HepG2 (cell line): ENCODE data around the gene TOM1L2. TPM values are rescaled to one million over a fixed set of nuclear protein-coding genes. Genes with fewer than 3 reads are reported as not detected.

ENCODE experiments used
- ATAC-seq: fragments of 200-7000 bp; cut with Tn5 transposase; 3 replicates; pipeline ENCODE4 v1.9.1; 2020; ENCODE audit warnings: mild to moderate bottlenecking, moderate library complexity
- BruUV-seq: library from RNA; stranded (reverse); fragments of 400-500 nt; replicated peaks from 2 replicates; lab custom pipeline; 2021; lab: Mats Ljungman, UMichigan
- CTCF ChIA-PET: fragments of 300-600 bp; formaldehyde crosslinking; extraction: SDS; loops from one replicate; lab custom pipeline; 2021; ENCODE audit warnings: low total read pairs, inconsistent platforms, low intra/inter-chr PET ratio; lab: Yijun Ruan, JAX
- POLR2A ChIA-PET: fragments of 350-600 bp; sonication (Branson Sonifier 250); formaldehyde crosslinking; loops from one replicate; lab custom pipeline; 2020; ENCODE audit warnings: antibody characterized with exemption, inconsistent platforms; lab: Yijun Ruan, JAX
- DNase-seq: peaks from one replicate; pipeline ENCODE4 v3.0.0-alpha.2; 2015; ENCODE audit warnings: low spot score
- FAIRE-seq: peaks from 3 replicates; lab custom pipeline; 2011; peaks lifted over from hg19 to GRCh38; lab: Jason Lieb, UNC
- H2AFZ ChIP-seq: one replicate; pipeline ENCODE4 v1.6.1; 2011; ENCODE audit warnings: low read length, inconsistent platforms
- H3K27ac ChIP-seq: fragments of 300-600 bp; 3 replicates; pipeline ENCODE4 v1.8.0; 2011; ENCODE audit warnings: mixed run types, mild to moderate bottlenecking, mixed read lengths, low read length, inconsistent platforms; ENCODE audit not compliant: insufficient read depth; ENCODE audit errors: extremely low read length
- H3K27me3 ChIP-seq, 2 experiments: fragments of 200-600 bp in 1 of 2; 2 replicates in 1 of 2; 3 replicates in 1 of 2; pipeline versions ENCODE4 v1.6.0 to v1.8.0; 2011; ENCODE audit warnings: low read length in 2 of 2, mild to moderate bottlenecking in 2 of 2, moderate library complexity in 2 of 2, inconsistent platforms in 1 of 2; ENCODE audit not compliant: insufficient read depth in 2 of 2, control insufficient read depth in 1 of 2
- H3K36me3 ChIP-seq, 2 experiments: fragments of 200-600 bp in 1 of 2; replicated peaks in 1 of 2; 2 replicates in 1 of 2; 3 replicates in 1 of 2; pipeline versions ENCODE4 v1.5.1 to v1.8.0; 2011; ENCODE audit warnings: low read length in 2 of 2, inconsistent platforms in 1 of 2; ENCODE audit not compliant: insufficient read depth in 2 of 2, control insufficient read depth in 1 of 2
- H3K4me1 ChIP-seq: 2 replicates; pipeline ENCODE4 v1.5.1; 2012; ENCODE audit warnings: low read length, inconsistent platforms; ENCODE audit not compliant: insufficient read depth
- H3K4me2 ChIP-seq: 2 replicates; pipeline ENCODE4 v1.6.0; 2011; ENCODE audit warnings: low read depth, low read length, inconsistent platforms
- H3K4me3 ChIP-seq, 3 experiments: fragments of 200-600 bp in 1 of 3; sonication (generic), shearing (Covaris generic) in 1 of 3; replicated peaks in 1 of 3; 2 replicates each; pipeline ENCODE4 v1.5.1; 2011 to 2016; ENCODE audit warnings: low read length in 3 of 3, inconsistent platforms in 2 of 3, low read depth in 2 of 3, mild to moderate bottlenecking in 2 of 3, control low read depth in 1 of 3, mixed read lengths in 1 of 3; ENCODE audit not compliant: insufficient read depth in 1 of 3
- H3K79me2 ChIP-seq: one replicate; pipeline ENCODE4 v1.6.1; 2011; ENCODE audit warnings: low read length, inconsistent platforms; ENCODE audit not compliant: insufficient read depth
- H3K9ac ChIP-seq: 2 replicates; pipeline ENCODE4 v1.6.0; 2011; ENCODE audit warnings: mild to moderate bottlenecking, low read depth, low read length, inconsistent platforms; ENCODE audit not compliant: insufficient read depth
- H3K9me3 ChIP-seq: 2 replicates; pipeline ENCODE4 v1.5.1; 2012; ENCODE audit warnings: mild to moderate bottlenecking, low read length
- H4K20me1 ChIP-seq: 2 replicates; pipeline ENCODE4 v1.6.0; 2011; ENCODE audit warnings: inconsistent platforms, mild to moderate bottlenecking, low read length, moderate library complexity; ENCODE audit not compliant: insufficient read depth
- AGO2 ChIP-seq: fragments of 200-400 bp; formaldehyde crosslinking; optimal IDR thresholded peaks from 2 replicates; pipeline ENCODE3; 2017; ENCODE audit warnings: mild to moderate bottlenecking, low read depth, low read length, moderate library complexity
- SP4 ChIP-seq: sonication (generic); formaldehyde crosslinking; IDR thresholded peaks from 2 replicates; pipeline ENCODE4 v1.8.1; 2023; ENCODE audit warnings: mild to moderate bottlenecking, missing genetic modification reagents
- ZNF687 ChIP-seq: sonication (generic); formaldehyde crosslinking; IDR thresholded peaks from 2 replicates; pipeline ENCODE4 v1.5.1; 2020; ENCODE audit warnings: mild to moderate bottlenecking, missing genetic modification reagents, moderate library complexity
- ZNF816 ChIP-seq: sonication (generic); formaldehyde crosslinking; IDR thresholded peaks from 2 replicates; pipeline ENCODE4 v1.8.0; 2022; ENCODE audit warnings: missing genetic modification reagents, mild to moderate bottlenecking, borderline replicate concordance
- WGBS: methylation state at CpG from one replicate; pipeline ENCODE4 v1.1.6; 2017; ENCODE audit warnings: low lambda C conversion rate; 5-methylcytosine and 5-hydroxymethylcytosine counted together
- in situ Hi-C: cut with HindIII; loops from 2 replicates; pipeline ENCODE4 v1.10.0; 2017; ENCODE audit warnings: low pct_unique_long_range_greater_than_20kb; ENCODE audit not compliant: extremely low pct_ligation_motif_present
- intact Hi-C: fragments of 100-400 bp; cut with micrococcal nuclease; formaldehyde crosslinking; loops from one replicate; pipeline ENCODE4 v1.10.0; 2022; ENCODE audit not compliant: unreplicated experiment
- polyA plus RNA-seq, 8 experiments: library from polyadenylated mRNA; depleted of rRNA in 3 of 8; stranded (reverse) in 7 of 8; unstranded in 1 of 8; fragments of >200 nt; fragmentation: Illumina TruSeq in 4 of 8; extraction: Trizol in 4 of 8; gene quantifications; 2 replicates each; pipeline versions ENCODE4 v1.2.1 to v1.2.3, GENCODE V29; 2011 to 2016; ENCODE audit warnings: low read depth in 4 of 8, missing spikeins in 1 of 8, mixed read lengths in 1 of 8; ENCODE audit not compliant: insufficient read depth in 1 of 8
- total RNA-seq, 5 experiments: library from RNA; depleted of rRNA; stranded (reverse); fragments of >200 nt; fragmentation: Illumina TruSeq; extraction: Trizol; gene quantifications; 2 replicates each; pipeline ENCODE4 v1.2.3, GENCODE V29; 2016; ENCODE audit warnings: low read depth in 1 of 5

TOM1L2 gene
- total and polyA plus RNA-seq, 2 of the 13 experiments (the other 11 are each of a cell fraction or from before 2014, with no cell fraction given) = 4.7 to 7.4 TPM

GRCh38 chr17:17827826-17828621 lies 144.2 kb downstream of the TOM1L2 start:
- Histone ChIP-seq H3K27me3 (no peaks in the 10 kb centered on the region), H3K4me2 (no peak overlapping the region), H4K20me1 (peaks cover 62% of the 10 kb centered on the region; the same call in 1 of the 2 replicates), H3K4me3 (no peak overlapping the region), H3K36me3 (peaks cover 13 to 40% of the 10 kb centered on the region in 2 experiments), H3K9ac (no peak overlapping the region), H2AFZ (no peak overlapping the region), H3K79me2 (peaks cover 89% of the 10 kb centered on the region), H3K9me3 (no peaks in the 10 kb centered on the region), H3K27ac (no peak overlapping the region), H3K4me1 (peaks cover 96% of the 10 kb centered on the region)
- TF ChIP-seq ZNF687 (CRISPR knock-in tag) = 0 out of 2 replicates have a peak, but pooled peaks have one; percentile 12
- no peak for TF ChIP-seq ZNF816 (CRISPR knock-in tag)
- 0 out of 2 replicates have a peak, but pooled peaks have one; percentile 19 for TF ChIP-seq SP4
- peak; percentile 33 for TF ChIP-seq AGO2
- 94% methylated on average over 11 of the region's 13 CpGs for WGBS
- ATAC-seq (no peak), FAIRE-seq (no peak), DNase-seq (no peak)
- ChIA-PET CTCF (no interaction called here), POLR2A (interaction anchor here (1.0 to 8.6 kb wide), 2 partner anchors 9 to 13 kb away, joined by 3 to 69 read pairs; partner anchors contain the start of gene SREBF1)
- in situ Hi-C loops (no loop called here), intact Hi-C loops (no loop called here)
- no TSS peak for BruUV-seq
